ENCODE measurements around the gene AADACL3.
"Not testable (repeated sequence)": the region's sequence is repeated elsewhere in the genome, so short reads cannot be mapped to it uniquely, and the experiment has no call there.

Gene AADACL3, protein sequence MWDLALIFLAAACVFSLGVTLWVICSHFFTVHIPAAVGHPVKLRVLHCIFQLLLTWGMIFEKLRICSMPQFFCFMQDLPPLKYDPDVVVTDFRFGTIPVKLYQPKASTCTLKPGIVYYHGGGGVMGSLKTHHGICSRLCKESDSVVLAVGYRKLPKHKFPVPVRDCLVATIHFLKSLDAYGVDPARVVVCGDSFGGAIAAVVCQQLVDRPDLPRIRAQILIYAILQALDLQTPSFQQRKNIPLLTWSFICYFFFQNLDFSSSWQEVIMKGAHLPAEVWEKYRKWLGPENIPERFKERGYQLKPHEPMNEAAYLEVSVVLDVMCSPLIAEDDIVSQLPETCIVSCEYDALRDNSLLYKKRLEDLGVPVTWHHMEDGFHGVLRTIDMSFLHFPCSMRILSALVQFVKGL

DNA sequence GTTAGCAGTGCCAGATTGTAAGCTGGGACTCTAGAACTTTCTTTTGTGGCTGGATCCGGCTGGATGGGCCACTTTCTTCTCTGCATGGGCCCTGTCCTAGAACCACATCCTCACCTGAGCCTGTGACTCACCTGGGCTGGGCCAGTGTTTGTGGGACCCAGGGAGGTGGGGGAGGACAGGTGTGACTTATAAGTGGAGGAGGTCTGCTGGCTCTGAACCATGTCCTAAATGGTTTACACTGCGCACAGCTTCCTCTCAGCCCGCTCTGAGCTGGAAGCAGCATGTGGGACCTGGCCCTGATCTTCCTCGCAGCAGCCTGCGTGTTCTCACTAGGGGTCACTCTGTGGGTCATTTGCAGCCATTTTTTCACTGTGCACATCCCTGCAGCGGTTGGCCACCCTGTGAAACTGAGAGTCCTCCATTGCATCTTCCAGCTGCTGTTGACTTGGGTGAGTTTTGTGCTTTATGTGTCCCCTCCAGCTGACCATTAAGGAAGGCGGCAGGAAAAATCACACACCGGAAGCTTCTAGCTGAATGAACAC is at the start of gene AADACL3:
Gene AADACL3 (plus strand): TSS at position 215 of the 542 bp plus-strand sequence. CDS start 67 bp downstream, at position 282.
- DNase-seq, result no peak

- DNase-seq, result no peak
Measured at GRCh38 chr1:12666141-12666735, 49.7 kb upstream of the AADACL3 start.

GRCh38 chr1:12669529-12670068 is 46.3 kb upstream of the AADACL3 start:
- no peak for DNase-seq

DNA sequence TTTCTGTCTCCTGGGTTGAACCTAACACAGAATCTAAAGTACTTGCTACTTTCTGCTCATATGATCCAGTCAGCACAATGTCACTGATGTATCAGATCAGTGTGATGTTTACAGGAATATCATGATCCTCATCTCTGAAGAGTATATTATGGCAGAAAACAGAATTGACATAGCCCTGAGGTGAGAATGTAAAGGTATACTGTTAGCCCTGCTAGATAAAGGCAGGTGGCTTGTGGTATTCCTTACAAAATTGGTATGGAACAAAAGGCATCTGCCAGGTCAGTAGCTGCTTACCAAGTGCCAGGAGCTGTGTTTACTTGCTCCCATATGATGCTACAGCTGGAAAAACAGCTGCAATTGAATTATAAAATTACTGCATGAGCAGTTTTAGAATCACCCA is 41.6 kb upstream of the AADACL3 start:
- DNase-seq, result no peak

DNA sequence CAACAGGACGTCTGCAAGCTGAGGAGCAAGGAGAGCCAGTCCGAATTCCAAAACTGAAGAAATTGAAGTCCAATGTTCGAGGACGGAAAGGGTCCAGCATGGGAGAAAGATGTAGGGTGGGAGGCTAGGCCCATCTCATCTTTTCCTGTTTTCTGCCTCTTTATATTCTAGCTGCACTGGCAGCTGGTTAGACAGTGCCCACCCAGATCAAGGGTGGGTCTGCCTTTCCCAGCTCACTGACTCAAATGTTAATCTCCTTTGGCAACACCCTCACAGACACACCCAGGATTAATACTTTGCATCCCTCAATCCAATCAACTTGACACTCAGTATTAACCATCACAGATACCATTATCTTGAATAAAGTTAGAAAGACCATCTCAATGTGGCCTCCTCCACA is 39.8 kb upstream of the AADACL3 start:
- not testable (repeated sequence) for DNase-seq

DNA sequence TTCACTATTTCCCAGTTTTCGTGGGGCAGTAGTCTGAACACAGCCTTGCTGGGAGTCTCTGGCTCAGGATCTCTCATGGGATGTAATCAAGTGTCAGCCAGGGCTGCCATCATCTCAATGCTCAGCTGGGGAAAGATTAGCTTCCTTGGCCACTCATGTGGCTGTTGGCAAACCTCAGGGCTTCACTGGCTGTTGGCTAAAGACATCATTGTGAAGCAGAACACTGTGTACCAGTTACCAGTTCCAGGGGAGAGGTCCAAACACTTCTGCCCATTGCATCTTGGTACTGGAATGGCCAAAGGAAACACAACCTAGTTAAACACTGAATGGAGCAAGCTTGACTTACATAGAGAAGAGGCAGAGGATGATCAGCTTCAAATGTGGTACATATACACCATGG is 38.3 kb upstream of the AADACL3 start:
- DNase-seq, result no peak

DNA sequence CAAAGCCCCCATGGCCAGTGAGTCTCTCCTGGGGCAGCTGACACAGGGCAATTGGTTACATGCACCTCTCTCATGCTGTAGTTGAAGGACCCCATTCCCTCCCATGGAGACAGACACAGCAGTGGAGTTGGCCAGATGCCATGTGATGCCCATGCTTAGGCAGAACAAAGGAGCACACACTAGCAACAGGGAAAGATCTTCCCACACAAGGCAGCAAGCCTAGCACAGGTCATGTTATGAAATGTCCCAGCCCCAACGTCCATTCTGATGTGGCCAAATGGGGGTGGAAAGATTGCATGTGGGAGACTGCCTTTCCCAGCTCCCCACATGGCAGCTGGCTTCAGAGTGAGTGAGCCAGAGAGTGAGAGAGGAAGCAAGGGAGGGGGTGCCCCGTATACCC is 37.6 kb upstream of the AADACL3 start:
- no peak for DNase-seq

- no peak for DNase-seq
Measured at GRCh38 chr1:12678820-12679219, 37.1 kb upstream of the AADACL3 start.

DNA sequence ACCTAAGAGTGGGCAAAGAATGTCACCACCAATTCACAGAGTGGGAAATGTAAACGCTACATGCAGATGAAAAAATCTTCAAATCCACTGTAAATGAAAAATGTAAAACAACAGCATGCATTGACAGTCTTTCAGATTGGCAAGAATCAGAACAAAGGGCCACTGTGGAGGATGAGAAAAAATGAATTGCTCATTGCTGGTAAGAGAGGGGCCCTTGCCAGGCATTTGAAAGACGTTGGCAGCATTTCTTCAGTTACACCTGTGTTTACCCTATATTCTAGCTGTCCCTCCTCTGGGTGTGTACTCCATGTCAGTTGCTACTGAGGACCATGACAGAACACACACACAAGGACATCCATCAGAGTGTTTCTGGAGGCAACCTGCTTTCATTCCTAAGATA is 25.8 kb upstream of the AADACL3 start:
- no peak for DNase-seq

- DNase-seq, result no peak
Measured at GRCh38 chr1:12692967-12693782, 22.7 kb upstream of the AADACL3 start.

- no peak for DNase-seq
Measured at GRCh38 chr1:12696658-12697057, 19.3 kb upstream of the AADACL3 start.

DNA sequence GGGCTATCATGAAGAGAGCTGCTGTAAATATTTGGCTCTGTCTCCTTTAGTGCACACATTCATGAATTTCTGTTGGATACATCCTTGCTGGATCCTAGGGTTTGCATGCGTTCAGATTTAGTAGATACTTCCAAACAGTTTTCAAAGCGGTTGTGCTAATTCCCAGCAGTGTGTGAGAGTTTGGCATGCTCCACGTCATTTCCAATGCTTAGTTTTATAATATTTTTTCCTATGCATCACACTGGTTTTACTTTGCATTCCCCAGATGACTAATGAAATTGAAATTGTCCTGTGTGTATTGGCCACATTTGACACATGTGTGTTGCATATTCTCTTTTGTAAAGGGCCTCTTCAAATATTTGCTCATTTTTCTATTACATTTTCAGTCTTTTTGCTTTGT is 18.5 kb upstream of the AADACL3 start:
- DNase-seq, result no peak

GRCh38 chr1:12703821-12704451 is 12.0 kb upstream of the AADACL3 start:
- no peak for DNase-seq

DNA sequence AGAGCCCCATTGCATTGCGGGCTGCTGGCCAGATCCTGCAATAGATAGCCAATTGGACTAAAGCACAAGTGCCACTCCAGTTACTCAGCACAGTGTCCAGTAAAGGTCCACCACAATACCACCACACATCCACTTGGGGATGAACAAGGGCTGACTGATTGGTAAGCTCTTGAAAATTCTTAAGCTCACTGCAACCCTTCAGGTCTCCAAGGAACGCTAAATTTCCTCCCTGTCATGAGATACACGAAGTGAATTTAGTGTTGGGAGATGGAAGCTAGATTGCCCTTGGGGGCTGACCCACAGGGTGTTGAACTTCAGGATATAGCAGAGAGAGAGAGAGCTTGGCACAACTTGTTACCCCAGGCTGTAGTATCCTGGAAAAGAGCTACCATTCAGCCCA is 9.8 kb upstream of the AADACL3 start:
- no peak for DNase-seq

DNA sequence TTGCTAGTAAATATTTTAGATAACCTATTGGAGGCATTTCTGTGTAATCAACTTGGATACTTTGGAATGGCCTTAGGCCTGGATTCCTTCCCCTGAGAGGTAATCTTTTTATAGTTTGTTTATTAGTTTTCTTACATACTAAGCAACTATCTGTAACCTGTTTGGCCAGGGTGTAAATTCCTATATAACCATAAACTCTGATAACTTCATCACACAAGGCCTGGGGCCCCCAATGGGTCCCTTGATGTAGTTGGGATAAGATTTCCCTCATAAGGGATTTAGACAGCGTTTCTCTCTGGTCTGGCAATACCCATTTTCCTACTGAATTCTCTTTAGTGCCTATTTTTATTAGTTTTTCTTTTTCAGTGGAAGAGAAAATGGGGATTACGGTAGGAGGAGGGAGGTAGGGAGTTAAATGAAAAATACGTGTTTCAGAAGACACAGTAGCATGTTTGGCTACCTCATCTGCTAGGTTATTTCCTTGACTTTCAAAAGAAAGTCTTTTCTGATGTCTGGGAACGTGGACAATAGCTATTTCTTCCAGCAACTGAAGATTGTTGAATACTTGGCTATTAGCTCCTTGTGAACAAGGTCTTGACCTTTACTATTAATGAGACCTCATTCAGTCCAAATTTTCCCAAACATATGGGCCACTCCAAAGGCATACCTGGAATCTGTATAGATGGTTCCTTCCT is 7.4 kb upstream of the AADACL3 start:
- DNase-seq, result no peak

DNA sequence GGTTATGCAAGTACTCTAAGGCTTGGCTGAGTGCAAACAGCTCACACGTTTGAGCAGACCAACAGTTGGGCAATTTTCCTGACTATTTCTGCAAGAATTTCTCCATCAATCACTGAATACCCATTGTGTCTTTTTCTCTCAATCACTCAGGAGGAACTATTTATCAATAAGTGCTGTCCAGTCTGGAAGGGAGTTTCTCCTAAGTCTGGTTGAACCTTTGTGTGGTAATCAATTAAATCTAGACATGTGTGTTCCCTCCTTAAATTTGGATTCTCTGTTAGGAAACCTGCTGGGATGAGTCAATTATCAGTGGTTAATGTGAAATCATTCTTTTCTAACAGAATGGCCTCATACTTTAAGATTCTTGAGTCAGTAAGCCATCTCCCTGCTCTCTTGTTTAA is 6.8 kb upstream of the AADACL3 start:
- DNase-seq, result no peak

- DNase-seq, result no peak
Measured at GRCh38 chr1:12709696-12710095, 6.2 kb upstream of the AADACL3 start.

GRCh38 chr1:12711536-12711935 is 4.4 kb upstream of the AADACL3 start:
- DNase-seq, result no peak

- no peak for DNase-seq
Measured at GRCh38 chr1:12712076-12712475, 3.8 kb upstream of the AADACL3 start.

GRCh38 chr1:12712929-12713328 is 3.0 kb upstream of the AADACL3 start:
- DNase-seq, result no peak

DNA sequence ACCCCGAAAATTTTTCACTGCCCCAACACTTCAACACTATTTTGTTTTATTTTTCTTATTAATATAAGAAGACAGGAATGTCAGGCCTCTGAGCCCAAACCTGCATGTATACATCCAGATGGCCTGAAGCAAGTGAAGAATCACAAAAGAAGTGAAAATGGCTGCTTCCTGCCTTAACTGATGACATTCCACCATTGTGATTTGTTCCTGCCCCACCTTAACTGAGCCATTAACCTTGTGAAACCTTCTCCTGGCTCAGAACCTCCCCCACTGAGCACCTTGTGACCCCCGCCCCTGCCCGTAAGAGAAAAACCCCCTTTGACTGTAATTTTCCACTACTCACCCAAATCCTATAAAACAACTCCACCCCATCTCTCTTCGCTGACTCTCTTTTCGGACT is 2.3 kb upstream of the AADACL3 start:
- not testable (repeated sequence) for DNase-seq

All from inflammatory macrophage treated with lipopolysaccharide for 4 hours (primary cell).